Suprapubic skin (tissue), 4 donors: ENCODE results near the gene TAS2R40. TPM values are rescaled to one million over a fixed set of nuclear protein-coding genes. Genes with fewer than 3 reads are reported as not detected.

Source experiments
- DNase-seq, 2 donors: peaks; one replicate each; pipeline ENCODE4 v3.0.0-alpha.2; 2019; ENCODE audit warnings: low spot score in 2 of 2
- H3K27ac ChIP-seq: fragments of 200-600 bp; sonication (generic); one replicate; pipeline ENCODE4 v1.5.1; 2019
- H3K27me3 ChIP-seq: fragments of 200-600 bp; sonication (generic); one replicate; pipeline ENCODE4 v1.5.1; 2019
- H3K36me3 ChIP-seq: fragments of 200-600 bp; sonication (generic); one replicate; pipeline ENCODE4 v1.5.1; 2019
- H3K4me1 ChIP-seq: fragments of 200-600 bp; sonication (generic); one replicate; pipeline ENCODE4 v1.5.1; 2019
- H3K4me3 ChIP-seq: fragments of 200-600 bp; sonication (generic); one replicate; pipeline ENCODE4 v1.5.1; 2019; ENCODE audit warnings: mild to moderate bottlenecking
- H3K9me3 ChIP-seq: fragments of 200-600 bp; sonication (generic); one replicate; pipeline ENCODE4 v1.5.1; 2019
- CTCF ChIP-seq, 2 donors: fragments of 200-600 bp in 1 of 2; fragments of 450-650 bp in 1 of 2; sonication (generic) in 1 of 2; IDR thresholded peaks; one replicate each; pipeline ENCODE4 v1.5.1; 2016 to 2019; ENCODE audit warnings: antibody characterized with exemption in 2 of 2, mild to moderate bottlenecking in 1 of 2, moderate library complexity in 1 of 2
- EP300 ChIP-seq: sonication (generic); formaldehyde crosslinking; IDR thresholded peaks from one replicate; pipeline ENCODE4 v1.6.1; 2017; ENCODE audit warnings: antibody characterized with exemption
- POLR2A ChIP-seq, 2 donors: fragments of 450-650 bp; IDR thresholded peaks; one replicate each; pipeline ENCODE4 v1.6.1; 2017; ENCODE audit warnings: antibody characterized with exemption in 2 of 2, mild to moderate bottlenecking in 2 of 2, moderate library complexity in 2 of 2
- POLR2AphosphoS5 ChIP-seq, 3 donors: sonication (generic); formaldehyde crosslinking; IDR thresholded peaks; one replicate each; pipeline ENCODE4 v1.6.1; 2017; ENCODE audit warnings: antibody characterized with exemption in 3 of 3
- WGBS: methylation state at CpG from one replicate; pipeline ENCODE4 v1.1.5; 2018; 5-methylcytosine and 5-hydroxymethylcytosine counted together
- total RNA-seq, 4 donors: library from RNA; depleted of rRNA; stranded (reverse); fragments of >200 nt; gene quantifications; one replicate each; pipeline ENCODE4 v1.1.0, GENCODE V29; 2016

Gene TAS2R40
- total RNA-seq, 4 donors from 2014 or later: not detected

GRCh38 chr7:143243111-143243510 lies 21.3 kb downstream of the TAS2R40 start:
- Histone ChIP-seq H3K4me3 (no peak overlapping the region), H3K27ac (no peak overlapping the region), H3K36me3 (no peaks in the 10 kb centered on the region), H3K27me3 (no peaks in the 10 kb centered on the region), H3K4me1 (peaks cover 4% of the 10 kb centered on the region), H3K9me3 (no peaks in the 10 kb centered on the region)
- WGBS: 77% methylated on average over 7 of the region's 7 CpGs
- no peak for DNase-seq
- no peak for TF ChIP-seq POLR2AphosphoS5 (IDR thresholded peaks at IDR 0.05)
- no peak for TF ChIP-seq EP300
- TF ChIP-seq CTCF (IDR thresholded peaks at IDR 0.05): no peak
- TF ChIP-seq POLR2A (IDR thresholded peaks at IDR 0.05): no peak

- WGBS: 87% methylated on average over 3 of the region's 3 CpGs
- no peak overlapping the region for H3K4me3 ChIP-seq
- no peaks in the 10 kb centered on the region for H3K36me3 ChIP-seq
- no peaks in the 10 kb centered on the region for H3K9me3 ChIP-seq
- no peak for DNase-seq
- H3K4me1 ChIP-seq: peaks cover 4% of the 10 kb centered on the region
- no peak for TF ChIP-seq POLR2AphosphoS5 (IDR thresholded peaks at IDR 0.05)
- no peak for TF ChIP-seq EP300
- TF ChIP-seq POLR2A (IDR thresholded peaks at IDR 0.05): no peak
- no peak for TF ChIP-seq CTCF (IDR thresholded peaks at IDR 0.05)
- H3K27ac ChIP-seq: no peak overlapping the region
- H3K27me3 ChIP-seq: no peaks in the 10 kb centered on the region
These were observed 21.8 kb downstream of the TAS2R40 start for GRCh38 chr7:143243614-143244013.

GRCh38 chr7:143244321-143244720 lies 22.5 kb downstream of the TAS2R40 start:
- no peak overlapping the region for H3K27ac ChIP-seq
- WGBS: 47% methylated on average over 1 of the region's 1 CpG
- DNase-seq: no peak
- no peaks in the 10 kb centered on the region for H3K9me3 ChIP-seq
- no peaks in the 10 kb centered on the region for H3K27me3 ChIP-seq
- H3K4me1 ChIP-seq: peaks cover 4% of the 10 kb centered on the region
- no peak overlapping the region for H3K4me3 ChIP-seq
- TF ChIP-seq POLR2A (IDR thresholded peaks at IDR 0.05) (no peak), CTCF (IDR thresholded peaks at IDR 0.05) (no peak), EP300 (no peak), POLR2AphosphoS5 (IDR thresholded peaks at IDR 0.05) (no peak)
- no peaks in the 10 kb centered on the region for H3K36me3 ChIP-seq

GRCh38 chr7:143245123-143245522 lies 23.3 kb downstream of the TAS2R40 start:
- no peak for TF ChIP-seq CTCF (IDR thresholded peaks at IDR 0.05)
- no peak for TF ChIP-seq POLR2A (IDR thresholded peaks at IDR 0.05)
- TF ChIP-seq POLR2AphosphoS5 (IDR thresholded peaks at IDR 0.05): no peak
- TF ChIP-seq EP300: no peak
- 22% methylated on average over 3 of the region's 3 CpGs for WGBS
- no peak for DNase-seq
- Histone ChIP-seq H3K27me3 (no peaks in the 10 kb centered on the region), H3K27ac (no peak overlapping the region), H3K36me3 (no peaks in the 10 kb centered on the region), H3K4me1 (peaks cover 4% of the 10 kb centered on the region), H3K4me3 (no peak overlapping the region), H3K9me3 (no peaks in the 10 kb centered on the region)

GRCh38 chr7:143247372-143247771 lies 25.5 kb downstream of the TAS2R40 start:
- H3K9me3 ChIP-seq: no peaks in the 10 kb centered on the region
- no peak for DNase-seq
- no peak overlapping the region for H3K4me3 ChIP-seq
- H3K36me3 ChIP-seq: no peaks in the 10 kb centered on the region
- no peak for TF ChIP-seq POLR2AphosphoS5 (IDR thresholded peaks at IDR 0.05)
- no peak for TF ChIP-seq CTCF (IDR thresholded peaks at IDR 0.05)
- TF ChIP-seq EP300: no peak
- TF ChIP-seq POLR2A (IDR thresholded peaks at IDR 0.05): no peak
- 56% methylated on average over 1 of the region's 1 CpG for WGBS
- H3K27me3 ChIP-seq: no peaks in the 10 kb centered on the region
- H3K4me1 ChIP-seq: no peaks in the 10 kb centered on the region
- no peak overlapping the region for H3K27ac ChIP-seq
